Adrenal gland (tissue), 5 donors: Measurements from ENCODE around the gene CARMIL3.

Source experiments
- POLR2A ChIP-seq, 2 donors: fragments of 450-650 bp; IDR thresholded peaks; one replicate each; pipeline ENCODE4 v1.6.1; 2017; ENCODE audit warnings: antibody characterized with exemption in 2 of 2, mild to moderate bottlenecking in 2 of 2, moderate library complexity in 1 of 2
- TF ChIP-seq, protein P1 (sequence below), 6 experiments: fragments of 450-650 bp in 4 of 6; fragments of 200-600 bp in 2 of 6; sonication (generic) in 1 of 6; IDR thresholded peaks; 1 replicate in 5 of 6; 2 replicates in 1 of 6; pipeline versions ENCODE4 v1.5.1 to v1.8.0; 2016 to 2021; ENCODE audit warnings: antibody characterized with exemption in 6 of 6, mild to moderate bottlenecking in 2 of 6, moderate library complexity in 1 of 6
- donor health status: DM: no; HTN: no; CAD: no.

DNA sequence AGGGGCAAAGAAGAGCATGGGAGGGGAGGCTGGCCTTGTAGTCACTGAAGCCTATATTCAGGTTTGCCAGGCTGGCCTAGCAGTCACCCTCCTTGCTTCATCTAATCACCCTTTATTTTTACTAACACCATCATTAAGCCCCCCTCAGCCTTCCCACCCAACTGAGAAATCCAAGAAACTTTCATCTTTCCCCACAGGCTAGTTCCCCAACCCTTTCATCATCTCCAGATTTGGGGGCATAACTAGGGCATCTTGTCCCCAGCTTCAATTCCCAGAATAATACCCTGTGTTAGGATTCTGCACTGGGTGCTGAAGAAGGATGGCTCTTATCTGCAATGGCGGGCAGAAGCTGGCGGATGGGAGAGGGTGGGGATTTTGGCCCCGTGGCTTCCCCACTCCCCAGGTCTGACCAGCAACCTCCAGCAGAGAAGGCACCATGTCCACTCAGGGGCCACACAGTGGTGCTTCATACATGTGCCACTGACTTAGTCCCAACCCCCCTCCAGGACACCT lies 49.2 kb downstream of the CARMIL3 start:
- TF ChIP-seq POLR2A (IDR thresholded peaks at IDR 0.05): no peak
- TF ChIP-seq, protein P1, sequence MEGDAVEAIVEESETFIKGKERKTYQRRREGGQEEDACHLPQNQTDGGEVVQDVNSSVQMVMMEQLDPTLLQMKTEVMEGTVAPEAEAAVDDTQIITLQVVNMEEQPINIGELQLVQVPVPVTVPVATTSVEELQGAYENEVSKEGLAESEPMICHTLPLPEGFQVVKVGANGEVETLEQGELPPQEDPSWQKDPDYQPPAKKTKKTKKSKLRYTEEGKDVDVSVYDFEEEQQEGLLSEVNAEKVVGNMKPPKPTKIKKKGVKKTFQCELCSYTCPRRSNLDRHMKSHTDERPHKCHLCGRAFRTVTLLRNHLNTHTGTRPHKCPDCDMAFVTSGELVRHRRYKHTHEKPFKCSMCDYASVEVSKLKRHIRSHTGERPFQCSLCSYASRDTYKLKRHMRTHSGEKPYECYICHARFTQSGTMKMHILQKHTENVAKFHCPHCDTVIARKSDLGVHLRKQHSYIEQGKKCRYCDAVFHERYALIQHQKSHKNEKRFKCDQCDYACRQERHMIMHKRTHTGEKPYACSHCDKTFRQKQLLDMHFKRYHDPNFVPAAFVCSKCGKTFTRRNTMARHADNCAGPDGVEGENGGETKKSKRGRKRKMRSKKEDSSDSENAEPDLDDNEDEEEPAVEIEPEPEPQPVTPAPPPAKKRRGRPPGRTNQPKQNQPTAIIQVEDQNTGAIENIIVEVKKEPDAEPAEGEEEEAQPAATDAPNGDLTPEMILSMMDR (IDR thresholded peaks at IDR 0.05): no peak
